Measurements from ENCODE around the gene EHD3. TPM values are rescaled to one million over a fixed set of nuclear protein-coding genes. Genes with fewer than 3 reads are reported as not detected.

The EHD3 gene
- polyA plus RNA-seq, 3 donors: 0.68 to 1.4 (median 1.3) TPM

DNA sequence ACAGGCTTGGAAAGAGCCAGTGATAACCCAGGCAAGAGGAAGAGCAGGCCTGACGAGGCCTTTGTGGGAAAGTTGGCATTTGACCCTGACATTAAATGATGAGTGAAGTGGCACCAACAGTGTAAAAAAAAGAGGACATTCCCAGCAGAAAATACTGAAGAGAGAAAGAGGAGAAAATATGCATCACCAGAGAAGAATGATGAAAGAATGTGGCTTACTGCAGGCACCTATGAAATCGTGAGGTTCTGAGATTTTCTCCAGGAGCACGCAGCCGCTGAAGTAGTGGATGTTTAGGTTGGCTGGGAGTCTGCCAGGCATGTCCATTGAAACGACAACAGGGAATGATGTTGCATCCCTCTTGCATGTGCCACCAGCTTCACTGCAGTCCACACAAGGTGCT lies 13.8 kb downstream of the EHD3 start:
- no peak overlapping the region for H3K27ac ChIP-seq (ENCODE audit: low read depth, low read length)
- 71 to 90% (median 86%) methylated on average over 5 of the region's 5 CpGs for WGBS, 3 donors

DNA sequence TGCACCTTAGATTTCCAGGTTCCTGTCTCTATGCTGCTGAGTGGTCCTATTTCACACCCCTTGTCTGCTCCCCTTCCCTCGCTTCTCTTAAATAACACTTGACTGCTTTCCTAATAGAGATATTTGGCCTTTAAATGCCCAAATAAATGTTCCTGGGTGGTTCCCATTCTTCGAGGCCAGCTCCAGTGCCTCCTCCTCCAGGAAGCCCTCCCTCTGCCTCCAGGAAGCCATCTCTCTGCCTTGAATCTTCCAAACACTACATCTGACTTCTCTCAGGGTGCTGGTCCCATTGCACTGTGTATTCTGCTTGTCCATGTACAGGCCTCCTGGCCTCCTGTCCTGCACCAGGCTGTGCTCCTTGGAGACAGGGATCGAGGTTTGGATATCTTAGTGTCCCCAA lies 14.2 kb downstream of the EHD3 start:
- WGBS, 3 donors: 88 to 92% (median 90%) methylated on average over 3 of the region's 3 CpGs
- no peak overlapping the region for H3K27ac ChIP-seq (ENCODE audit: low read depth, low read length)

DNA sequence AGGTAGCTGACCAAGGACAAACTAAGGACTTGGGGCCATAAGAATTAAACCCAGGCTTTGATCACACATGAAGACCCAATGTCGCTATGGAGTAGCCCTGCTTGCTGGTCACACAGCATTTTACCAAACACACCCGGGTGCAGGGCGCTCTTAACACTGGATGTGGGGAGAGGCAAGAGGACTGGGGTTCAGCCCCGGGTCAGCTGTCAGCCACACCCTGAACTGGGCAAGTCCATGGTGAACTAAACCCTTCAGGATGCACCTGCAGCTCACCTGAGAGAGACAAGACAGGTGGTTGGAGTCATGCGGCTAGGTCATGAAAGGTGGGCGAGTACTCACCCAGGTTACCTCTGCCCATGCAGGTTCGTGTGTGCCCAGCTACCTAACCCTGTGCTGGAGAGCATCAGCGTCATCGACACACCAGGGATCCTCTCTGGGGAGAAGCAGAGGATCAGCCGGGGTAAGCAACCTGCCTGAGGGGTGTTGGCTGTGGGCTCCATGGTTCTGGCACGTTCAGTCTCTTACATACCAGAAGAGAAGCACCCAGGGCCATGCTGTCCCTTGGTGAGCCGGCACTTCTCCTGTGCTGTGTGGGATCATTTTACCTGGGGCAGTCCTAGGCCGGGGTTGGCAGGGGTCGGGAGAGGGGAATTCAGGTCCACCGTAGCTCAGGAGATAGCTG lies 15.2 kb downstream of the EHD3 start:
- 94 to 97% (median 95%) methylated on average over 15 of the region's 15 CpGs for WGBS, 3 donors
- no peak overlapping the region for H3K27ac ChIP-seq (ENCODE audit: low read depth, low read length)

DNA sequence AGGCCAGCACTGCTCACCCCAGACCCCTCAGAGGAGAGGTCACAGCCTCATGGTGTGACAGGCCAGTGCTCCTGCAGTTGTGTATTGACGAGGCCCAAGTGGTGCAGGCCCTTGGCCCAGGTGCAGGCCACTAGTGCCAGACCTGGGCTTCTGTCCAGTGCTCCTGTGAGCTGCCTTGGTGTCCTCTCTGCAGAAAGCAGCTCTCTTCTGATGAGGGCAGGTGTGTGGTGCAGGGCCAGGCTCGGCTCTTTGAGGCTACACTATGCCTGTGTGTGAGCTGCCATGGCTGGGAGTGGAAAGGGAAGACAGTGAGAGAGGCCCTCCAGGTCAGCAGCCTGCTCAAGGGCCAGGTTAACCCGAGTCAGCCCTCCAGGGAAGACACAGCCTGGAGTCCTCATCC lies 17.1 kb downstream of the EHD3 start:
- no peak overlapping the region for H3K27ac ChIP-seq (ENCODE audit: low read depth, low read length)
- WGBS, 3 donors: 72 to 86% (median 72%) methylated on average over 3 of the region's 3 CpGs

DNA sequence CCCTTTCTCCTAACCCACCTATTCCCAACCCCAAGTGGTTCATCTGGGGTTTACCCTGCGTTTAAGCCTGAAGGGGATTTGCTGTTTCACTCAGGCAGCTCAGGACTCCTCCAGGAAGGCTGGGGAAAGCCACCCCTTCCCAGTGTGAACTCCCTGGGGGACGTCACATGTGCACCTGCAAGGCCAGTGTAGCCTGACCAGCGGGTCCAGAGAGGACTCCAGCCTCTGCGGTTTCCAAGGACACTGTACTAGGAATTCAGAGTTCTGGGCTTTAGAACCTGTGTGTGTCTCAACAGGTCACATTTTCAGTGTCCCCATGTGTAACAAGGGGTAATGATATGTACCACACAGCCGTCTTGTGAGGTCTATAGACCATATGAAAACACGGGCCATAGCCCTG lies 17.9 kb downstream of the EHD3 start:
- no peak overlapping the region for H3K27ac ChIP-seq (ENCODE audit: low read depth, low read length)
- WGBS, 3 donors: 71 to 97% (median 94%) methylated on average over 6 of the region's 6 CpGs

DNA sequence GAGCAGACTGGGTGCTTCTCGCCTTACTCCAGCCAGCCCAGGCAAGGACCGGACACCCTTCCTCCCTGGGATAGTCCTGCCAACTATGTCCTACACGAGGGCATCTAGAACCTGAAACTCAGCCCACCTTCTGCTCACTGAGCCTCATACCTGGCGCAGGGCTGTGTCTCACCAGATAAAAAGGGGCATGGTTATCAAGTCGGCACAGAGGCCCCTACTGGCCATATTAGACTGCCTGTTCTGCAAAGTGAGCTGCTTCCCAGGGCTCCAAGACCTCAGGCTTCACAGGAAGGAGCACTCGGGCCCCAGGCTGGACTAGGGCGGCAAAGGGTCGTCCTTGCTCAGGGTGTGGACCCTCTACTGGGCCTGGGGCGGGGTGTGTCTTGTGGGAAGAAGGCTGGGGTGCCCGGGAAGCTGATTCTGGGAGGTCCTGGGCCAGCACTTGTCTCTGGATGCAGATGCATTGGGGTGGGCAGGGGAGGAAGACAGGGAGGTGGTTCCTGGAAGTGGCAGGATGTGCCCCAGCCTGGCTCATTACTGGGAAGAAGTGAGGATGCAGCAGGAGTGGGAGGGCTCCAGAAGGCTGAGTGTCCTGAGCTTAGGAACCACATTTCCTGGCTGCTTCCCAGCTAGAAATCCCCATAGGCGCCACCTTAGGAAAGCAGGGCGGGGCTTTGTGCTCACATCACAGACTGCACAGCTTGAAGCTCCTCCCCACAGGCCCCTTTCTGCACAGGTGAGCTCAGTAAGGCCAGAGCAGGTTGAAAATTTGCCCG lies 19.6 kb downstream of the EHD3 start:
- H3K27ac ChIP-seq (ENCODE audit: low read depth, low read length): no peak overlapping the region

DNA sequence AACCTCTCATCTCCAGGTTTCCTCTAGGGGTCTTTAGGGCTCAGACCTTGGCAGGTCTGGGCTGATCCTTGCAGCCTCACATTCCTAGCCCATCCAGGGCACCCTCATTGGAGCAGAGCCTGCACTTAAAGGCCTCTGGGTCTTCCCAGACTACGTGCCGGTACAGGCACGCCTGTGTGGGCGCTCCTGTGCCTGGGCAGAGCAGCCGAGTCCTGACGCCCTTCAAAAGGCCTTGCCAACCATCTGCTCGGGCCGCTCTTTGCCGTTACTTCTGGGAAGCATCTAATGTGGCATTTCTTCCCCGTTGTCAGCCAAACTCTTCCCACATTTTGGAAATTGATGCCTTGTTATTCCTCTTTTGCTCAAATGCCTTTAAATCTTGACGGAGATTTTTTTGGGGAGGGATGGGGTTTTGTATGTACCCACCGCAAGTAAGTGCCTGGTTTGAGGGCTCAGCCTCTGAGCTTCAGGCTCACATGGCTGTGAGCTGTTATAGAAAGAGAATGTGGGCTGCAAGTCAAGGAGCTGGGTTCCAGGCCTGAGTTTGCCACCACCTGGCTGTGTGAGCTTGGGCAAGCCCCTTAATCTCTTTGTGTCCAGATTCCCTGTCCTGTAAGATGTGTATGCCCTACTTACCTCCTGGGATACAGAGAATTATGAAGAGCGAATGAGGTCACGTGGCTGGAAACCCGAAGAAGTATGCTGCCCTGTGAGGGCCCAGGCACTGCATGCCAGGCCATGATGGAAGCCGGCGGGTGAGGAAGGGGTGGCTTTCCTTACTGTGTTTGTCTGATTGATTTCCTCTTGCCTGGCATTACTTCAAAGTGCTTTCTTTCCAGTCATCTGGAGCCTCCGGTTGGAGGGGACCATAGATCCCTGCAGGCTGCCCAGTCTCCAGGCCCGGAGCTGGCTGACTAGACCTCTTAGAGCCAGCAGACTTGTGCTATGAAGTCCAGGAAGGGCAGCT lies 20.6 kb downstream of the EHD3 start:
- no peak overlapping the region for H3K27ac ChIP-seq (ENCODE audit: low read depth, low read length)
- WGBS, 3 donors: 89 to 94% (median 94%) methylated on average over 19 of the region's 19 CpGs

More for the DNA sequence above, 19.6 kb downstream of the EHD3 start:
- WGBS, 3 donors: 80 to 84% (median 84%) methylated on average over 13 of the region's 13 CpGs

DNA sequence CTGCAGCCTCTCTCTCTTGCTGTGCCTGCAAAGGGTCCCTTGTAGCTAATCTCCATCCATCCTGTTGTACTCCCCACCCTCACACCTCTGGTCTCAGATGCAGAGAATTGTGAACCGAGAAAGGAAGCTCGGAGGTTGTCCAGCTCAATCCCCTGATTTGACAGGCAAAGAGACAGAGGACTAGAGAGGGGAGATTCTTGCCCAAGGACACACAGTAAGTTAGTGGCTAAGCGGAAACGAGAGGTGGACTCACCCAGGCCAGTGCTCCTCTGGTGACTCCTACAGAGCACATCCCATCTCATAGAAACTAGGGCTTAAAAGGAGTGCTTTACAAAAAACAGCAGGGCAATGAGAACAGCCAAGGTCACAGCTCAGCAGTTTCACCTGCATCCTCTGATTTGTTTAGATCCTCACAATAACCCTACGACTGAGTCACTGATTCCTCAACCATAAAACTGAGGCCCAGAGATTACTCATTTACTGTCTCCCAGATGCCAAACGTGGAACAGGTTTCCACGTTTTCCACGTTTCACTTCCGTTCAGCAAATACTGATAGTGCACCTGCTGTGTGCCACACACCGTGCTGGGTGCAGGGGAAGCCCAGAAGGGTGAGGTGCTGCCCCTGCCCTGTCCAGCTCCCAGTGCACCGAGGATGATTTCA lies 22.1 kb downstream of the EHD3 start:
- WGBS, 3 donors: 79 to 95% (median 88%) methylated on average over 11 of the region's 11 CpGs
- no peak overlapping the region for H3K27ac ChIP-seq (ENCODE audit: low read depth, low read length)

DNA sequence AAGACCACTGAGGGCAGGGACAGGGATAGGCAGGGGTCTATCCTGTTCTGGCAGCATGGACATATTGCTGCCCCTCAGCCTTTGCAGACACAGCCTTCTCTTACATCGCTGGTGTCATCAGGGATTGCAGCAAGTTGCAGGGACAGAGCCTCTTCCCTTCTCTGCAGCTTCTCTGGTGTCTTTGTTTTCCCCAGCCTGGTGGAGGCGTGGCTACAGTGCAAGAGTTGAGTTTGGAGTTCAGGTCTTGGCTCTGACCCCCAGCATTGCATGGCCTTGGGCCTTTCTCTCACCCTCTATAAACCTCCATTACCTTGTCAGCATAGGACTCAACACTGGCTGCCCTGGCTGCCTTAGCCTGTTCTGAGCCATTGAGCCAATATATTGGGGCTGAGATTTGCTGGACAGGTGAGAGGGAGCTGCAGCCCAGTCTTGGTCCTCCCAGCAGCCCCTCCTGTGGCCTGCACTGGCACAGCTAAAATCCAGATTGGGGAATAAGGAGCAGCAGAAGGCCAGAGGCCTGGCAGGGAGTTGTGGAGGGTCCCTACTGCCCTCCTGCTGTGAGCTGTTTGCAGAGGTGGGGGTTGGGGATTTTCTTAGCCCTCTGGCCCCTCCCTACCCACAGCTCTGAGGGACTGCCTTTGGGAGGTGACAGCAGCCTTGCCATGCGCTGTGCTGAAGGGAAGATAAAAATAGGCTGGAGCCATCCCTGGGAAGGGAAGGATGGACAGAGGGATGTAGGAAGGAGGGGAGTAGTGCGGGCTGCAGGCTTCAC lies 22.8 kb downstream of the EHD3 start:
- no peak overlapping the region for H3K27ac ChIP-seq (ENCODE audit: low read depth, low read length)
- WGBS, 3 donors: 80 to 90% (median 86%) methylated on average over 4 of the region's 4 CpGs

DNA sequence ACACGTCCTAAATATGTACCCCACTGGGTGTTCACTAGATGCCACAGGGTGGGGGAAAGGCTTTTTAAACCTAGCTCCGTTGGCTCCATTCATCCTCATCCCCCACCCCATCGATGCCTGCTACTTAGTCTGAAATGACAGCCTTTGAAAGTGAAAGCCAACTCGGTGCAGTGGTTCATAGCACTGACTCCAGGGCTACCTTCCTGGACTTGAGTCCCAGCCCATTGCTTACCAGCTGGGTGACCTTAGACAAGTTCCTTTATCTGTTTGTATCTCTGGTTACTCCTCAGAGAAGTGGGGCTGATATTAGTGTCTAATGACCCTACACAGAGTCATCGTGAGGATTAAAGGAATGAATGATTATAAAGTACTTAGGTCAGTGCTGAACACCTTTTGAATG lies 24.4 kb downstream of the EHD3 start:
- WGBS, 3 donors: 70 to 74% (median 74%) methylated on average over 5 of the region's 5 CpGs
- no peak overlapping the region for H3K27ac ChIP-seq (ENCODE audit: low read depth, low read length)

DNA sequence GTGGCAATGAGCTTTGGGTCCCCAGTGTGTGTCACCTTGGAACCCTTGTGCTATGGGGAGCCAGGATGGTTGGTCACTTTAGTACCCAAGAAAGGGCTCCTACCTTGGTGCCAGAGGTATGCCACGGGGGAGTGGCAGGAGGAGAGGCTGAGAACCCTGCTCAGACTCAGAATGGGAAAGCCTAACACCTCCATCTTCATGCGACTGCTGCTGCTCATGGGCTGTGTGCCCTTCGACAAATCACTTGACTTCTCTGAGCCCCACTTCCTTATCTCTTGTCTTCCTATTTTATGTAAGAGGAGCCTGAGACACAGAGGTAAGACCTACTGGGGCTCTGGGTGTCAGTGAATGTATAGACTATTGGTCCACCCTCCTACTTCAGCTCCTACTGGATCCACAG lies 25.1 kb downstream of the EHD3 start:
- no peak overlapping the region for H3K27ac ChIP-seq (ENCODE audit: low read depth, low read length)

DNA sequence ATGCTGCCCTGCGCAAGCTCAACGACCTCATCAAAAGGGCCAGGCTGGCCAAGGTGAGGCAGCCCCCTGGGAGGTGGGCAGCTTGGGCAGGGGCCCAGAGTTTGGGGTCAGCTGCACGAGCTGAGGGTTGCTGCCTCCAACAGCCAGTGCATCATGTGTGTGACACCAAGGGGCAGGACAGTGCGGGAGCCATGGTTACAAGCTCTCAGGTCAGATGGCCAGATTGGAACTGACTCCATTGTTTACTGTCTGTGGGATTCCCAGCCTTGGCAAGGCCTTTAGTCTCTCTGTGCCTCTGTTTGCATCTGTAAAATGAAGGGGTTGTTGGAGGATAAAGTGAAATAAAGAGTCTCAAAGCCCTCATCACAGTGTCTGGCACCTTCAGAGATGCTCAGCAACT lies 26.9 kb downstream of the EHD3 start:
- 88 to 90% (median 90%) methylated on average over 4 of the region's 4 CpGs for WGBS, 3 donors
- no peak overlapping the region for H3K27ac ChIP-seq (ENCODE audit: low read depth, low read length)

More for the DNA sequence above, 25.1 kb downstream of the EHD3 start:
- 91 to 96% (median 95%) methylated on average over 3 of the region's 3 CpGs for WGBS, 3 donors

DNA sequence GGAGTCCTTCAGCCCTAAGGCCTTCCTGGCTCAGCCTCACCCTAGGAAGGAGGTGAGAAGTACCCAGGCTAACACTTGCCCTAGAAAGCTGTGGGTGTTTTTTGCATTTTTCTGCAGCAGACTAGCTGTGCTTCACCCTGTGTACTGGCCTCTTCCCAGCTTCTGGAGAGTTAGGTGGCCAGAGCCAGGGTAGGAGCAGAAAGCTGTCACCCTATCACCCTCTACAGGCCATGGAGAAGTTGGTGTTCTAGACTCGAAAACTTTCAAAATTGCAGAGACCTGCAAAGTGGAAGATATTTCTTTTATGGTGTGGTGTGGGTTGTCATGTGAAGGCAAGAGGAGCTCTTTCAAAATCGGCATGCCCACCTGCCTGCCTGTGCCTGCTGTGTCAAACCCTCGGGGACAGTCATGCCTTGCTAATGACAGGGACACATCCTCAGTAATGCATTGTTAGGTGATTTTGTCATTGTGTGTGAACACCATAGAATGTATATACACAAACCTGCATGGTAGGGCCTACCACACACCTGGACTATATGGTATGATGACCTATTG lies 29.8 kb downstream of the EHD3 start:
- H3K27ac ChIP-seq (ENCODE audit: low read depth, low read length): no peak overlapping the region
- WGBS, 3 donors: 78 to 89% (median 84%) methylated on average over 3 of the region's 3 CpGs

DNA sequence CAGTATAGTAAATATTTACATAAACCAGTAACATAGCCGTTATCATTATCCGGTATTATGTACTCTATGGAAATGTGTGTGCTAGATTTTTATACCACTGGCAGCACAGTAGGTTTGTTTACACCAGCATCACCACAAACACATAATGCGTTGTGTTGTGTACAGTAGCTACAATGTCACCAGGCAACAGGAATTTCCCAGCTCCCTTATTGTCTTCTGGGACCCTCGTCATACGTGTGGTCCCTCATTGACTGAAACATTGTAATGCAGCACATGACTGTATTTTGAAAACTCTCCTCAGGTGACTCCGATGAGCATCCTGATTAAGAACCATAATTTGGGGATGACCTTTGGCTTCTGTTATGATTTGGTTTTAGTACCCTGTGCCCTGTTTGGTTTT lies 31.3 kb downstream of the EHD3 start:
- WGBS, 3 donors: 88 to 94% (median 89%) methylated on average over 6 of the region's 6 CpGs
- H3K27ac ChIP-seq (ENCODE audit: low read depth, low read length): no peak overlapping the region

DNA sequence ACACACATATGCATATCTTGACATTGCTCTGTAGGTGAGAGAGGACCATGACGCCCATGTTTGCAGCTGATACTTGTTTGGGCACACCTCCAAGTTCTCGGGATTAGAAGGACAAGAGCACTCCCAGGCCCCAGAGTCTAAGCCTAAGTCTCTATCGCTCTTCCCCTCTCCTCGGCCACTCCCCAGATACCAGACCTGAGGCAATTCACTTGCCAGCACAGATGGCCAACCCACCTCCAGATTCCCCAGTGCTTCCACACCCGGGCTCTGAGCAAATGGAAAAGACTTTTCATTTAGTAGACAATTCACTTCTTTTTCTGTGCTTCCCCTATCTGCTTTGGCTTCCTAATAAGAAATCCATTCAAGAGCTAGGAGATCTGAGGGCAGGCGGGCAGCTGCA lies 32.9 kb downstream of the EHD3 start:
- H3K27ac ChIP-seq (ENCODE audit: low read depth, low read length): no peak overlapping the region
- WGBS, 3 donors: 78 to 87% (median 86%) methylated on average over 6 of the region's 6 CpGs

DNA sequence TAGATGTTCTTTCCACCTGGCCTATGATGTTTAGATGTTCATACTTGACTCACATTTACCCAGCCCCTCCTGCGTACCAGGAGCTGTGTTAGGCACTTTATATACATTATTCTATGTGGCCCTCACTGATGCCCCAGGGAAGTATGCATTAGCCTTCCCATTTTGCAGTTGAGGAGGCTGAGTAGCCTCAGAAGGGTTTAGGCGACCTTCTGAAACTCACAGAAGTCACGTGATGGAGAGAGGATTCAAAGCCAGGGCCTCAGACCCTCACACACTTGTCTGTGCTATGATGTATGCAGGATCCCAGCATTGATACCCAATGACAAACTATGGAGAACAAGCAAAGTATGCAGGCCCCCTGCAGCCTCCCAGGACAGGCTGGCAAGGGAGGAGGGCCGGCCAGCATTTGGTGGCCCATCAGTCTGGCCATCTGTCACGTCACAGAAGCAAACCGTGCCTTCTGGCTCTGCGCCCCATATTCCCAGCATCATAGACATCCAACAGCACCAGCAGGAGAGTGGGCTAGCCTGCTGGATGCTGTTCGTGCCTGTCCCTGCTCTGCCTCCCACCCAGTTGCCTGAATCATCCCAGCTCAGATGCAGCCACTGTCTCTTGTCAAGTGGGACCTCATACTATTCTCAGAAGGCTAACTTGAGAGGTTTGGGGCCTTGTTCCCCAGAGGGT lies 33.6 kb downstream of the EHD3 start:
- 88 to 92% (median 88%) methylated on average over 8 of the region's 8 CpGs for WGBS, 3 donors
- no peak overlapping the region for H3K27ac ChIP-seq (ENCODE audit: low read depth, low read length)

DNA sequence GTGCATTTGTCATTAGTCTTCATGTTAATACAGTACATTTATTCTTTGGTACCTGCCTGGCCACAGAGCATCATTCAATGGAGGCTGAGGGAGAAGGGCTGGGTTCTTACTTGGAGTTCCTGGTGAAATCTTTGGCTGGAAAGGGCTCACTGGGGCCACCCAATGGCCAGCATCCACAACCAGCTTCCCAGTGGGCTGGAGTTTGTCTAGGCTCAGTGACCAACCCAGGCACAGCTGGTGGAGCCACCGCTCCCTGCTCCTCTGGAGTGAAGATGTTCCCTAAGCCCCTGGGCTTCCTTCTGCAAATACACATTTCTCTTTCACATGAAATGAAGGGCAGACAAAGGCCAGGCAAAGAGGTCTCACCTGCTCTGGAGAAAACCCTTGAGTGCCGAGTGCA lies 34.4 kb downstream of the EHD3 start:
- WGBS, 3 donors: 92 to 100% (median 93%) methylated on average over 2 of the region's 2 CpGs

More for the DNA sequence above, 34.4 kb downstream of the EHD3 start:
- no peak overlapping the region for H3K27ac ChIP-seq (ENCODE audit: low read depth, low read length)

Measured in adipose tissue (tissue), 3 donors.